Ishikawa (cell line): ENCODE measurements around the gene NKD2.

Source experiments
- CREB1 ChIP-seq: IDR thresholded peaks from 2 replicates; pipeline ENCODE4 v1.6.1; 2012; ENCODE audit warnings: low read depth
- EP300 ChIP-seq: IDR thresholded peaks from 2 replicates; pipeline ENCODE4 v1.6.1; 2012; ENCODE audit warnings: borderline replicate concordance
- FOXM1 ChIP-seq: IDR thresholded peaks from 2 replicates; pipeline ENCODE4 v1.6.1; 2012; ENCODE audit warnings: low read depth, borderline replicate concordance
- MAX ChIP-seq: IDR thresholded peaks from 2 replicates; pipeline ENCODE4 v1.6.1; 2012
- NFIC ChIP-seq: IDR thresholded peaks from 2 replicates; pipeline ENCODE4 v1.6.1; 2012
- RAD21 ChIP-seq: IDR thresholded peaks from 2 replicates; pipeline ENCODE4 v1.6.1; 2012; ENCODE audit warnings: low read depth
- TF ChIP-seq, protein P1 (sequence below): IDR thresholded peaks from 2 replicates; pipeline ENCODE4 v1.6.1; 2012

DNA sequence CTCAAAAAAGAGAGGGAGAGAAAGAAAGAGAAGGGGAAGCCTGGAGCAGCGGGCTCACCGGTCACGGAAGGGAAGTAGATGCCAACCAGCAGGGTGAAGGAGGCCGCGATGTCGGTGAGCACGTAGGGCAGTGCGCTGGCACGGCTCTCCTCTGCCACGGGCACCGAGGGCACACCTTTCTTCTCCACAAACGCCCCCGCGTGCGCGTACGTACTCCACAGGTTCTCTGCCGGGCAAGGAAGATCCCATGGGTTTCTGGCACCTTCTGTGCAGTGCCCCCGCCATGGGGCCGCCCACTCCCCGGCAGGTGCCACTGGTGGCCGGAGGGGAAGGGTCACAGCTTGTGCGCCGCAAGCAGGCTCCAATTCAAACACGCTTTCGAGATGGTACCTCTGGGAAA, 72.9 kb downstream of the NKD2 start:
- TF ChIP-seq RAD21 (no peak), MAX (no peak), CREB1 (no peak), FOXM1 (no peak), NFIC (no peak), EP300 (no peak)
- TF ChIP-seq, protein P1, sequence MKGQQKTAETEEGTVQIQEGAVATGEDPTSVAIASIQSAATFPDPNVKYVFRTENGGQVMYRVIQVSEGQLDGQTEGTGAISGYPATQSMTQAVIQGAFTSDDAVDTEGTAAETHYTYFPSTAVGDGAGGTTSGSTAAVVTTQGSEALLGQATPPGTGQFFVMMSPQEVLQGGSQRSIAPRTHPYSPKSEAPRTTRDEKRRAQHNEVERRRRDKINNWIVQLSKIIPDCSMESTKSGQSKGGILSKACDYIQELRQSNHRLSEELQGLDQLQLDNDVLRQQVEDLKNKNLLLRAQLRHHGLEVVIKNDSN, result no peak
